Small intestine (tissue), 7 donors: ENCODE data around the gene SCTR. TPM values are rescaled to one million over a fixed set of nuclear protein-coding genes. Genes with fewer than 3 reads are reported as not detected.

ENCODE experiments used
- DNase-seq, 2 donors: peaks; one replicate each; pipeline versions ENCODE4 v3.0.0 to v3.0.0-alpha.2; 2013
- FAIRE-seq: peaks from 2 replicates; lab custom pipeline; 2012; peaks lifted over from hg19 to GRCh38; lab: Jason Lieb, UNC
- H3K27ac ChIP-seq, 3 donors: one replicate each; pipeline ENCODE4 v1.5.1; 2013; ENCODE audit warnings: low read length in 2 of 3, mild to moderate bottlenecking in 2 of 3, control low read depth in 1 of 3, inconsistent platforms in 1 of 3, low read depth in 1 of 3, moderate library complexity in 1 of 3
- H3K27me3 ChIP-seq, 3 donors: one replicate each; pipeline ENCODE4 v1.6.1; 2013; ENCODE audit warnings: low read length in 3 of 3, inconsistent platforms in 1 of 3; ENCODE audit not compliant: control insufficient read depth in 3 of 3, insufficient read depth in 3 of 3
- H3K36me3 ChIP-seq, 3 donors: one replicate each; pipeline ENCODE4 v1.6.1; 2013; ENCODE audit warnings: low read length in 3 of 3, inconsistent platforms in 1 of 3, low read depth in 1 of 3, mild to moderate bottlenecking in 1 of 3, moderate library complexity in 1 of 3; ENCODE audit not compliant: control insufficient read depth in 3 of 3, insufficient read depth in 2 of 3
- H3K4me1 ChIP-seq, 3 donors: one replicate each; pipeline ENCODE4 v1.6.1; 2013; ENCODE audit warnings: low read length in 2 of 3, inconsistent platforms in 1 of 3, low read depth in 1 of 3, mild to moderate bottlenecking in 1 of 3, moderate library complexity in 1 of 3; ENCODE audit not compliant: control insufficient read depth in 3 of 3, insufficient read depth in 2 of 3
- H3K4me3 ChIP-seq, 3 donors: one replicate each; pipeline ENCODE4 v1.5.1; 2013; ENCODE audit warnings: low read length in 3 of 3, control low read depth in 1 of 3, inconsistent platforms in 1 of 3, low read depth in 1 of 3, mild to moderate bottlenecking in 1 of 3, moderate library complexity in 1 of 3
- H3K9me3 ChIP-seq, 2 donors: one replicate each; pipeline ENCODE4 v1.6.1; 2013; ENCODE audit warnings: low read depth in 1 of 2, low read length in 1 of 2; ENCODE audit not compliant: control insufficient read depth in 2 of 2, insufficient read depth in 1 of 2
- WGBS, 3 donors: extraction: QIAGEN DNeasy Blood & Tissue Kit; methylation state at CpG; one replicate each; pipeline ENCODE4 v1.1.7; 2013; 5-methylcytosine and 5-hydroxymethylcytosine counted together
- polyA plus RNA-seq, 4 donors: library from polyadenylated mRNA; stranded (reverse) in 3 of 4; unstranded in 1 of 4; fragments of 200-250 nt in 3 of 4; fragments of 120-200 nt in 1 of 4; gene quantifications; one replicate each; pipeline versions ENCODE4 v1.2.1 to v1.2.3, GENCODE V29; 2013
- donor health status: healthy with polysubstance abuse.
- donor health status: control.
- donor health status: control.
- donor health status: Bipolar disorder and iron deficiency.
- donor health status: healthy.

The SCTR gene
- polyA plus RNA-seq, 4 donors = 15.0 to 48.8 (median 42.3) TPM

DNA sequence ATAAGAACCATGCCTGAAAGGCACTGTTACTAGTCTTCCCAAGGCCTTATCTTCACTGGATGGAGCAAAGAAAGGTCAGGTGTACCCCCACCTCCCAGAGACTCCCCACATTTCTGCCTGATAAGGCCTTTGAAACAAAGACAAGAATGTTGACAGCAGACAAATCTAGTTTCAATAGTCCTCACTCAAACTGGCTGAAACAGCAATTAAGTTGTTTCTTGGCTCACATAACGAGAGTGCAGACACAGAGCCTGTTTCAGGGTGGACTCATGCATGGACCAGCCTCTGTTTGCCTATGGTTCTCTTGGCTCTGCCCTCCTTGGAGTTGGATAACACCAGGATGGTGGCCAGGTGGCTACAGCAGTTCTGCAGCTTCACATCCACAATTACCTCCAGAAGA is 12.4 kb upstream of the SCTR start:
- 8 to 51% (median 23%) methylated on average over 1 of the region's 1 CpG for WGBS, 3 donors
- FAIRE-seq (no peak), DNase-seq (peak in 1 of 2 donors; percentile 76)
- H3K27me3 ChIP-seq = no peaks in the 10 kb centered on the region
- peaks cover 0 to 33% (median 4%) of the 10 kb centered on the region in 3 donors for H3K4me1 ChIP-seq
- peak overlapping the region in 1 of 3 donors; percentile 92 for H3K27ac ChIP-seq
- no peak overlapping the region for H3K4me3 ChIP-seq
- H3K9me3 ChIP-seq = peaks cover 1 to 36% of the 10 kb centered on the region in 2 donors
- peaks cover 0 to 4% (median 0%) of the 10 kb centered on the region in 3 donors for H3K36me3 ChIP-seq

DNA sequence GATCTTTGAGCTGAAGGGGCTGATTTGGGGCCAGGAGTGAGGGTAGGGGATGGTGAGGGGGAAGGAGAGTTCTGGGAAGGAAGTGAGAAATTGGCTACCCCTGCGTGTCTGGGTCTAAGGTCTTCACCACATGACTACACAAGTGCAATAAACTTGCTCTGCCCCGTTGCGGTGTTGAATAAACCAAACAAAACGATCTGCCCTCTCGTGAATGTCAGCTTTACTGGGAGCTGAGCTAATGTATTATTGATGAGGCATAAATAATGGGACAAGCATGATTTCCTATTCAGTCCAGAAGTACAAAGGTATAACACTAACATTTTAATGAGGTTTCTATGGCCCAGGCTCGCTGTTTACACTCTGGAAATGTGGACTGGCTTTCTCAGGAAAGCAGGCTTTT is 11.9 kb upstream of the SCTR start:
- H3K4me1 ChIP-seq = peaks cover 0 to 28% (median 4%) of the 10 kb centered on the region in 3 donors
- DNase-seq (peak; percentile 59 to 80), FAIRE-seq (no peak)
- peaks cover 0 to 4% (median 0%) of the 10 kb centered on the region in 3 donors for H3K36me3 ChIP-seq
- H3K4me3 ChIP-seq = no peak overlapping the region
- H3K27ac ChIP-seq = peak overlapping the region in 1 of 3 donors; percentile 92
- 9 to 40% (median 30%) methylated on average over 6 of the region's 6 CpGs for WGBS, 3 donors
- peaks cover 1 to 39% of the 10 kb centered on the region in 2 donors for H3K9me3 ChIP-seq
- H3K27me3 ChIP-seq = no peaks in the 10 kb centered on the region

DNA sequence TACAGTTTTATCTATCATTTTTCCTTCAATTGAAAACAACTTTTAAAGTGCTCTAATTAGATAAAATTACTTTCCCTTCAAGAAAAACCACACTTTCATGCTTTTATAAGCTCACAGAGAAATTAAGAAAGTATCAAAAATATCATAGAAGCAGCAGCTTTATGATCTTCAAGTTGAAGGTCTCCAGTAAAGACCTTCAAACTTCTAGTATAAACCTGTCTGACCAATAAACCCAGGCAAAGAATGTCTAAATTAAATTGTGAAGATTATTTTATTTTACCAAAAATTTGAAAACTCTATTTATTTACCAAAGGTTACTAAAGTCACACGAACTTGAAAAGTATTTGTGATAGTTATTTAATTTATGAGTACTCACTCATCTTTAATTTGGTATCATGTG is 9.3 kb upstream of the SCTR start:
- no peaks in the 10 kb centered on the region for H3K27me3 ChIP-seq
- 82 to 92% (median 84%) methylated on average over 1 of the region's 1 CpG for WGBS, 3 donors
- no peak overlapping the region for H3K27ac ChIP-seq
- peaks cover 1 to 24% of the 10 kb centered on the region in 2 donors for H3K9me3 ChIP-seq
- peaks cover 0 to 6% (median 0%) of the 10 kb centered on the region in 3 donors for H3K36me3 ChIP-seq
- DNase-seq (no peak), FAIRE-seq (peak; percentile 67)
- H3K4me3 ChIP-seq = no peak overlapping the region
- peaks cover 0 to 28% (median 4%) of the 10 kb centered on the region in 3 donors for H3K4me1 ChIP-seq

DNA sequence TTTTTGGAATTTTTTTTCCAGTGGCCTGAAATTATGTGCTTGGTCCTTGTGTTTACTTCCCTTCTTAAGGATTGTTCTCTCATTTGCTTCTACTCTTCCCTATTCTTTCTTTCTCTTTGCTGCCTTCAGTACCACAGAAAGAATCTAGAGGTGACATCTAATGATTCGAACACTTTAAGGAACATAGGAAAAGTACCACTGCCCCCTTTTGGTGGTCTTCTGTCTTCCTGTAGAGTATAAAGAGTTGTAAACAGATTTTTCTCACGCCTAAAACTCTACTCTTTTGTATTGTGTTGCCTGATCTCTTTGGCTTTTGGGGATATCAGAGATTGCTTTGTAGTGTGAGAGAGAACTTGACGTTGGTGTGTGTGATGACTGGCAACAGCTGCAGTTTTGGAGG is 7.0 kb upstream of the SCTR start:
- H3K4me1 ChIP-seq = peaks cover 0 to 34% (median 0%) of the 10 kb centered on the region in 3 donors
- peaks cover 1 to 24% of the 10 kb centered on the region in 2 donors for H3K9me3 ChIP-seq
- FAIRE-seq = no peak
- no peak overlapping the region for H3K27ac ChIP-seq
- no peak for DNase-seq
- 57 to 87% (median 73%) methylated on average over 3 of the region's 3 CpGs for WGBS, 3 donors
- H3K27me3 ChIP-seq = peaks cover 0 to 7% (median 0%) of the 10 kb centered on the region in 3 donors
- H3K36me3 ChIP-seq = peaks cover 0 to 6% (median 0%) of the 10 kb centered on the region in 3 donors
- H3K4me3 ChIP-seq = no peak overlapping the region

DNA sequence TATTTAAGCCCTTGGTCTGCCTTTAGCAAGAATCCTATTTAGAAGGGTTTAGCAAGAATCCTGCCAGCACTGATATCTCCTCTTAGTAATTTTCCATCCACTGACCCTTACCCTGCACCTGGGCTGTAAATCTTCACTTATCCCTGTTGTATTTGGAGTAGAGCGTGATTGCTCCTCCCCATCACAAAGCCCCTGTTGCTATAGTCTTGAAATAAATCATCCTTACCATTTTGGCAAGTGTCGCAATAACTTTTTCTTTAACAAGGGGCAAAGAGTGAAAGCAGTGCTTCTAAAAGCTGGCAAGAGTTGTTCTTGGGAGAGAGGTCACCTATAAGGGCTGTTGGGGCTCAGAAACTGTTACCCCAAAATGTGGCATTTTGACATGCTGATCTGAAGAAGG is 3.7 kb upstream of the SCTR start:
- 34 to 71% (median 58%) methylated on average over 2 of the region's 2 CpGs for WGBS, 3 donors

DNA sequence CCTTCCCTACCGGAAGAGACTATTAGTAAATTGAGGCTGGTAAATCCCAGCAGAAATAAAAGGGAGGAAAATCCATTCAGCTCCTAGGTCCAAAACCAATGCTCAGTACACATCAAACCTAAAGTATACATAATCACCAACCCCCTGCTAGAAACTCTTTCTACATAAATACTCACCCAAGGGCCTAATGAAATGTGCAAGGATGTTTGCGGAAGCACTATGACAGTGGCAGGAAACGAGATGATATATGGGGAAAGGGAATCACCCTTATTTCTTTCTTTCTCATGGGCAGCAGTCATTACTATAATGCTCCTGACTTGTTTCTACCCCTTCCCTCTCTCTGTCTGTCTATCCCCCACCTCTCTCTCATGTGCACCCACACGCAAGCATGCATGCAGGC is 1.3 kb upstream of the SCTR start:
- 65 to 70% (median 66%) methylated on average over 4 of the region's 4 CpGs for WGBS, 3 donors
- FAIRE-seq (no peak), DNase-seq (no peak)
- Histone ChIP-seq H3K9me3 (no peaks in the 10 kb centered on the region), H3K4me3 (peak overlapping the region in 1 of 3 donors; percentile 65), H3K4me1 (peaks cover 0 to 39% (median 0%) of the 10 kb centered on the region in 3 donors), H3K27me3 (peaks cover 0 to 11% (median 7%) of the 10 kb centered on the region in 3 donors), H3K27ac (peak overlapping the region in 1 of 3 donors; percentile 75), H3K36me3 (peaks cover 0 to 2% (median 0%) of the 10 kb centered on the region in 3 donors)

More for the DNA sequence above, 3.7 kb upstream of the SCTR start:
- H3K27me3 ChIP-seq = peaks cover 0 to 11% (median 7%) of the 10 kb centered on the region in 3 donors
- DNase-seq (peak in 1 of 2 donors; percentile 64), FAIRE-seq (no peak)
- H3K36me3 ChIP-seq = peaks cover 0 to 2% (median 0%) of the 10 kb centered on the region in 3 donors
- peaks cover 0 to 26% (median 0%) of the 10 kb centered on the region in 3 donors for H3K4me1 ChIP-seq
- no peak overlapping the region for H3K4me3 ChIP-seq
- peaks cover 0 to 6% of the 10 kb centered on the region in 2 donors for H3K9me3 ChIP-seq
- peak overlapping the region in 1 of 3 donors; percentile 75 for H3K27ac ChIP-seq

DNA sequence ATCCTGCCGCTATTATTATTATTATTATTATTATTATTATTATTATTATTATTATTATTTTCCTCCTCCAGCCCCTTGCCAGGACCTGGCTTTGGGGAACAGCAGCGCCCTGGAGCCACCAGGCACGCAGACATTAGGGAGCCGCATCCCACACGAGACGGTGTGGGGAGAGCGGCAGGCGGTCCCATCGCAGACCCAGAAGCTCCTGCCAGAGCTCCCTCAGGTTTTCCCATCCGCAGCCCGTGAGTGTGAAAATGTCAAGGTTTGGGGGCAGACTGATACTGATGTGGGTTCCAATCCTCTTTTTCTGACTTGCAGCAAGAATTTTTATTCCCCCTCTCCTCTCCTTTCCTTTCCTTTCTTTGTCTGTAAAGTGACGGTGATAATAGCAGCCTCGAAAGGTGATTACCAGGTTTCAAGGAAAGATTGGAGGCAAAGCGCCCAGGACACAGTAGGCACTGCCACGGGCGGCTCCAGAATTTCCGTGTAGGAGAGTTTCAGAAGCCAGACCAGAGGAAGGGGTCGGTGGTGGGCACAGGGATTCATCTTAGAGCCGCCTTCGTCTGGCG is 816 bp downstream of the SCTR start:
- Histone ChIP-seq H3K9me3 (no peaks in the 10 kb centered on the region), H3K4me1 (peaks cover 0 to 46% (median 0%) of the 10 kb centered on the region in 3 donors), H3K4me3 (peak overlapping the region in 2 of 3 donors; percentile 65 to 67), H3K27ac (peak overlapping the region in 2 of 3 donors; percentile 24 to 84), H3K36me3 (peaks cover 0 to 12% (median 0%) of the 10 kb centered on the region in 3 donors), H3K27me3 (peaks cover 0 to 11% (median 7%) of the 10 kb centered on the region in 3 donors)
- no peak for FAIRE-seq
- WGBS, 3 donors = 3 to 8% (median 8%) methylated on average over 21 of the region's 21 CpGs
- DNase-seq = peak in 1 of 2 donors; percentile 41

DNA sequence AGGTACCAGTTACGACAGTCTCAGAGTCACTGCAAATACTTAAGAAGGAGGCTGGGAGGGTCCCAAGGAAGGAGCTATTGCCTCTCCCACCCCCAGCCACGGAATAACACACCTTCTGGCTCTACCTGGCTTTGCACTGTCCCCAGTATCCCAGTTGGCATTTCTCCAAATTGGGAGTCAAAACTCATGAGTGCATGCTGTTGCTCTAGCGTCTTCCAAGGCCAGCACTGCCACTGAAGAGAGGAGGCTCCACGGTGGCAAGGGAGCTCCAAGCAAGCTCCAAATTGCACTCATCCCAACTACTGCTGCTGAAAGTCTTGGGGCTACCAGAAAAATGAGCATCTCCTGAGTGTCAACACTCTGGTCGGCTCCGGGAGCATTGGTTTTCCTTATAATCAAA is 1.6 kb downstream of the SCTR start:
- FAIRE-seq = no peak

More for the DNA sequence above, 1.6 kb downstream of the SCTR start:
- H3K36me3 ChIP-seq = peaks cover 0 to 18% (median 0%) of the 10 kb centered on the region in 3 donors
- H3K27me3 ChIP-seq = peaks cover 0 to 9% (median 7%) of the 10 kb centered on the region in 3 donors
- peak; percentile 60 to 61 for DNase-seq
- 14 to 38% (median 28%) methylated on average over 6 of the region's 6 CpGs for WGBS, 3 donors
- H3K4me1 ChIP-seq = peaks cover 0 to 42% (median 0%) of the 10 kb centered on the region in 3 donors
- H3K4me3 ChIP-seq = peak overlapping the region in 2 of 3 donors; percentile 65 to 67
- peak overlapping the region in 1 of 3 donors; percentile 84 for H3K27ac ChIP-seq
- peaks cover 0 to 6% of the 10 kb centered on the region in 2 donors for H3K9me3 ChIP-seq
